Measurements from ENCODE around the gene ADD1. TPM values are rescaled to one million over a fixed set of nuclear protein-coding genes. Genes with fewer than 3 reads are reported as not detected.
"Not testable (repeated sequence)": the region's sequence is repeated elsewhere in the genome, so short reads cannot be mapped to it uniquely, and the experiment has no call there.

Gene ADD1
- total RNA-seq, 1 experiment from 2014 or later, result 181 TPM

- Histone ChIP-seq H2AFZ (no peak overlapping the region), H3K9me3 (ENCODE audit: insufficient read depth, low read depth) (no peaks in the 10 kb centered on the region), H3K79me2 (ENCODE audit: low read depth) (peaks cover 12% of the 10 kb centered on the region), H3K4me3 (no peak overlapping the region), H3K27me3 (ENCODE audit: insufficient read depth, low read depth) (no peaks in the 10 kb centered on the region), H4K20me1 (ENCODE audit: insufficient read depth) (peaks cover 13% of the 10 kb centered on the region), H3K4me2 (peak overlapping the region; percentile 93), H3K36me3 (ENCODE audit: low read depth) (no peaks in the 10 kb centered on the region), H3K4me1 (replicated peaks; ENCODE audit: insufficient read depth) (peaks cover 26% of the 10 kb centered on the region), H3K27ac (peak overlapping the region; percentile 78), H3K9me2 (ENCODE audit: insufficient read depth) (no peaks in the 10 kb centered on the region), H3F3A (ENCODE audit: insufficient read depth, low read depth) (peaks cover 35% of the 10 kb centered on the region)
- no TSS peak for BruUV-seq (replicated peaks)
- CTCF ChIA-PET, result no interaction called here
- TF ChIP-seq, protein P1, sequence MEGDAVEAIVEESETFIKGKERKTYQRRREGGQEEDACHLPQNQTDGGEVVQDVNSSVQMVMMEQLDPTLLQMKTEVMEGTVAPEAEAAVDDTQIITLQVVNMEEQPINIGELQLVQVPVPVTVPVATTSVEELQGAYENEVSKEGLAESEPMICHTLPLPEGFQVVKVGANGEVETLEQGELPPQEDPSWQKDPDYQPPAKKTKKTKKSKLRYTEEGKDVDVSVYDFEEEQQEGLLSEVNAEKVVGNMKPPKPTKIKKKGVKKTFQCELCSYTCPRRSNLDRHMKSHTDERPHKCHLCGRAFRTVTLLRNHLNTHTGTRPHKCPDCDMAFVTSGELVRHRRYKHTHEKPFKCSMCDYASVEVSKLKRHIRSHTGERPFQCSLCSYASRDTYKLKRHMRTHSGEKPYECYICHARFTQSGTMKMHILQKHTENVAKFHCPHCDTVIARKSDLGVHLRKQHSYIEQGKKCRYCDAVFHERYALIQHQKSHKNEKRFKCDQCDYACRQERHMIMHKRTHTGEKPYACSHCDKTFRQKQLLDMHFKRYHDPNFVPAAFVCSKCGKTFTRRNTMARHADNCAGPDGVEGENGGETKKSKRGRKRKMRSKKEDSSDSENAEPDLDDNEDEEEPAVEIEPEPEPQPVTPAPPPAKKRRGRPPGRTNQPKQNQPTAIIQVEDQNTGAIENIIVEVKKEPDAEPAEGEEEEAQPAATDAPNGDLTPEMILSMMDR (conservative IDR thresholded peaks at IDR 0.05), result no peak
- TF ChIP-seq EZH2 (IDR thresholded peaks at IDR 0.05; ENCODE audit: low read depth), result no peak
- DNase-seq, result no peak
- intact Hi-C loops (cut with micrococcal nuclease; ENCODE audit: unreplicated experiment), result loop anchor here (1.0 to 2.0 kb wide), 4 partner anchors 25 to 401 kb away; partner anchors contain the start of genes FAM193A, GRK4, NOP14 and TNIP2
- POLR2A ChIA-PET (ENCODE audit: unreplicated experiment), result interaction anchor here (0.7 kb wide), 1 partner anchor 18 kb away, joined by 6 read pairs; no protein-coding TSS in a partner anchor
These were observed 94.3 kb downstream of the ADD1 start for GRCh38 chr4:2937986-2938385.

GRCh38 chr4:2938411-2938810, 94.8 kb downstream of the ADD1 start:
- peaks cover 35% of the 10 kb centered on the region for H3F3A ChIP-seq (ENCODE audit: insufficient read depth, low read depth)
- CTCF ChIA-PET; intact Hi-C loops (cut with micrococcal nuclease; ENCODE audit: unreplicated experiment); H3K4me3 ChIP-seq; H3K9me2 ChIP-seq (ENCODE audit: insufficient read depth); H3K9me3 ChIP-seq (ENCODE audit: insufficient read depth, low read depth); H2AFZ ChIP-seq; H3K36me3 ChIP-seq (ENCODE audit: low read depth); H3K4me2 ChIP-seq; H3K27me3 ChIP-seq (ENCODE audit: insufficient read depth, low read depth); DNase-seq; BruUV-seq (replicated peaks); POLR2A ChIA-PET (ENCODE audit: unreplicated experiment): not testable (repeated sequence)
- H3K79me2 ChIP-seq (ENCODE audit: low read depth), result peaks cover 12% of the 10 kb centered on the region
- H3K4me1 ChIP-seq (replicated peaks; ENCODE audit: insufficient read depth), result peaks cover 26% of the 10 kb centered on the region
- peaks cover 13% of the 10 kb centered on the region for H4K20me1 ChIP-seq (ENCODE audit: insufficient read depth)
- H3K27ac ChIP-seq, result peak overlapping the region; percentile 78; the same call in 1 of the 2 replicates

DNA sequence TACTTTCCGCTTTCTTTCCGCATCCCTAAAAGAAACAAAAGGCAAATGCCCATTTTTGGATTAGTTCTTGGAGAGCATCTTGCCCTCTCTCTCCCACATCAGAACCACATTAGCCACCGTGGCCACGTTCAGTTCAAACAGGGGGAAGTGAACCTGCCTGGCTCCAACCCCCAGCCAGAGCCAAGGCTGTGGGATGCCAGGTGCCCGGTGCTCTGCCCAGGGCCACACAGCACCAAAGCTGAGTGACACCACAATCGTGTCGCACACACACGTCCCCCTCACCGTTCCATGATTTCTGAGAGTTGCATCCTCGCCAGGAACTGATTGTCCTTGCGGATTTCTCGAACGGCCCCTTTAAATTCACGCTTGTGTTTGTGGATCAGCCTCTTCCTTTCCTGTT, 95.3 kb downstream of the ADD1 start:
- Histone ChIP-seq H3K9me2 (ENCODE audit: insufficient read depth) (no peaks in the 10 kb centered on the region), H3K9me3 (ENCODE audit: insufficient read depth, low read depth) (no peaks in the 10 kb centered on the region), H3K79me2 (ENCODE audit: low read depth) (peaks cover 12% of the 10 kb centered on the region), H4K20me1 (ENCODE audit: insufficient read depth) (peaks cover 13% of the 10 kb centered on the region), H3K4me3 (no peak overlapping the region), H3K4me1 (replicated peaks; ENCODE audit: insufficient read depth) (peaks cover 26% of the 10 kb centered on the region), H2AFZ (no peak overlapping the region), H3K36me3 (ENCODE audit: low read depth) (no peaks in the 10 kb centered on the region), H3K27me3 (ENCODE audit: insufficient read depth, low read depth) (no peaks in the 10 kb centered on the region), H3K4me2 (no peak overlapping the region), H3F3A (ENCODE audit: insufficient read depth, low read depth) (peaks cover 35% of the 10 kb centered on the region), H3K27ac (no peak overlapping the region)
- intact Hi-C loops (cut with micrococcal nuclease; ENCODE audit: unreplicated experiment), result no loop called here
- BruUV-seq (replicated peaks), result no TSS peak
- CTCF ChIA-PET, result no interaction called here
- DNase-seq, result no peak
- POLR2A ChIA-PET (ENCODE audit: unreplicated experiment), result no interaction called here
- TF ChIP-seq, protein P1 (conservative IDR thresholded peaks at IDR 0.05), result no peak
- no peak for TF ChIP-seq EZH2 (IDR thresholded peaks at IDR 0.05; ENCODE audit: low read depth)
